GM12875 (cell line): Measurements from ENCODE around the gene SSR1.

Source experiments
- H3K4me3 ChIP-seq: one replicate; pipeline ENCODE4 v1.5.1; 2011; ENCODE audit warnings: low read depth, low read length, control low read depth
- CTCF ChIP-seq: IDR thresholded peaks from 2 replicates; pipeline ENCODE4 v1.5.1; 2011; ENCODE audit warnings: low read depth, mild to moderate bottlenecking, control low read depth, inconsistent platforms, low read length, moderate library complexity, borderline replicate concordance; ENCODE audit not compliant: insufficient read depth

SSR1 gene

DNA sequence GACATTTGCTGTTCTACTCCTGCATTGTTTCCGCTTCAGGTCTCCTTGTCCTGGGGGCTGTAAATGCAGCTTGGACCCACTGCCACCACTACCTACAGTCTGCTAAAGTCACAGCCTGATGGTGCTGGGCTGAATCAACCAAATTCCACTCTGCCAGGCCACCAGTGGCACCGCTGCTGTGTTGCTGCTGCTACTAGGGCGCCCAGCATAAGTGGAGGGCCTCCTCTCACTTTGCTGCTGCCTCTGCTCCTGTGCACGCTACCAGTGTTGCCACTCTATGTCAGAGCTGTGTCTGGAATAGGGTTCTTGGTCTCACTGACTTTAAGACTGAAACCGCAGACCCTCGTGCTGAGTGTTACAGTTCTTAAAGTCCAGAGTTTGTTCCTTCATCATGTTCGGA is 1.4 kb upstream of the SSR1 start:
- no peak for TF ChIP-seq CTCF
- no peak overlapping the region for H3K4me3 ChIP-seq

- H3K4me3 ChIP-seq: no peak overlapping the region
- TF ChIP-seq CTCF: no peak
Observed at GRCh38 chr6:7313505-7314165, 636 bp upstream of the SSR1 start.

GRCh38 chr6:7311917-7312615 is 933 bp downstream of the SSR1 start:
- no peak for TF ChIP-seq CTCF
- peak overlapping the region; percentile 78 for H3K4me3 ChIP-seq

DNA sequence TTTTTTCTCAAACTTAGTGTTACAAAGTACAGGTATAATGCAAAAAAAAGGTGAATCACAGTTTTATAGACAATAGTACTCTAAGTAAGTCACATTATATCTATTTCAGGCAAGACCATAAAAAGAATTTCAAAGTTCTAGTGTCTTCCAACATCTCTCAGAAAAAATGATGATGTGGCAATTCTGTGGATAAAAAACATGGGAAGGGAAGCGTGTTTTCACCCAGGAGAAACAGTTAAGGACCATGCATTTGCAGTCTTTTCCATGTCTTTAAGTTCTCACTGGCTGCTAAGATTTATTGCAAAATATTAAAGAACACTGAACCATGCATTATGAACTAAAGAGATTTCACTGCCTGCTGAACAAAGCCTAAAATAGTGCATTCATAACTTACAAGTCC is 1.8 kb downstream of the SSR1 start:
- no peak for TF ChIP-seq CTCF
- no peak overlapping the region for H3K4me3 ChIP-seq

DNA sequence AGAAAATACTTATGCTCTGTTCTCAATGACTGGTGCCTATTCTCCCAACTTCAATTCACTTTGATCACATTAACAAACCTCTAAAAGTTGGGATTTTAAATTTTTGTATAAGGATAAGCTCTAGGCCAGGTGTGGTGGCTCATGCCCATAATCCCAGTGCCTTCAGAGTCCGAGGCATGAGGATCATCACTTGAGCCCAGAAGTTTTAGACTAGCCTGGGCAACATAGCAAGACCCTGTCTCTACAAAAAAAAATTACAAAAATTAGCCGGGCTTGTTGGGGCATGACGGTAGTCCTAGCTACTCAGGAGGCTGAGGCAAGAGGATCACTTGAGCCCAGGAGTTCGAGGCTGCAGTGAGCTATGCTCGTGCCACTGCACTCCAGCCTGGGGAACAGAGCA is 3.9 kb downstream of the SSR1 start:
- no peak overlapping the region for H3K4me3 ChIP-seq
- no peak for TF ChIP-seq CTCF

DNA sequence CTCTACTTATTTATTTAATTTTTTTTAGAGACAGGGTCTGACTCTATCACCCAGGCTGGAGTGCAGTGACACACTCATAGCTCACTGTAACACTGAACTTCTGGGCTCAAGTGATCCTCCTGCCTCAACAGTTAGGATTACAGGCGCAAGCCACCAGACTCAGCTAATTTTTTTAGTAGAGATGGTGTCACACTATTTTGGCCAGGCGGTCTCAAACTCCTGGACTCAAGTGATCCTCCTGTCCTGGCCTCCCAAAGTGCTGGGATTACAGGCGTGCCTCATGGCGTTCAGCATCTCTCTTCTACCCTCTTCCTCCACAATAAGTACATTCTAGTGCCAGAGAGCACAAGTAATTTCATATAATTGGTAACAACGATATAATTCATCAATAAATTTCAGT is 5.5 kb downstream of the SSR1 start:
- no peak overlapping the region for H3K4me3 ChIP-seq
- no peak for TF ChIP-seq CTCF

DNA sequence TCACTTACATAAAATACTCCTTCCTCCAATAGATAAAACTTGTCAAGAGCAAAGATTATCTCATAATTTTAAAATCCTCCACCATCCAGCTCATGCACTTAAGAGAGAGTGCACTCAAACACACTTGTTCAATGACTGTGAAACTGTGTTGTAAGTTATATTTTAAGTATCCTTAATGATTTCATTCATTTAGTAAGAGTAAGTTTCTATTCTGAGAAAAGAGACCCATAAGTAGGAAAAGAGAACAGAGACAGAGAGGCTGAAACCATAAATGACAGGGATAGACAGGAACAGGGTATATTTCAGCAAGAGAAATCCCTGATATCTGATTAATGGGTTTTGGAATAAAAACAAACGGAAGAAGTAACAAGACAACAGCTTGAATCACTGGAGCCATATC is 8.2 kb downstream of the SSR1 start:
- no peak for TF ChIP-seq CTCF
- H3K4me3 ChIP-seq: no peak overlapping the region
